RWPE2 (cell line): Measurements from ENCODE around the gene SNX20.

Source experiments
- ATAC-seq: fragments of 200-7000 bp; cut with Tn5 transposase; 3 replicates; pipeline ENCODE4 v1.9.1; 2021; ENCODE audit warnings: low read depth
- DNase-seq: peaks from one replicate; pipeline ENCODE4 v3.0.0-alpha.2; 2020; ENCODE audit warnings: low spot score
- H3K27ac ChIP-seq: fragments of 450-650 bp; 2 replicates; pipeline ENCODE4 v1.5.1; 2017; ENCODE audit warnings: mild to moderate bottlenecking; ENCODE audit not compliant: poor library complexity, severe bottlenecking
- H3K27me3 ChIP-seq: fragments of 250-450 bp; sonication (Bioruptor Pico); 2 replicates; pipeline ENCODE4 v1.5.1; 2021; ENCODE audit warnings: mild to moderate bottlenecking, moderate library complexity; ENCODE audit not compliant: insufficient read depth, poor library complexity, severe bottlenecking
- H3K36me3 ChIP-seq: fragments of 250-450 bp; sonication (Bioruptor Pico); 2 replicates; pipeline ENCODE4 v1.5.1; 2020; ENCODE audit warnings: low read depth, mild to moderate bottlenecking, moderate library complexity
- H3K4me1 ChIP-seq: fragments of 250-450 bp; sonication (Bioruptor Pico); 2 replicates; pipeline ENCODE4 v1.5.1; 2021; ENCODE audit warnings: mild to moderate bottlenecking, moderate library complexity; ENCODE audit not compliant: insufficient read depth, poor library complexity, severe bottlenecking
- H3K4me3 ChIP-seq: fragments of 250-450 bp; sonication (Bioruptor Pico); 2 replicates; pipeline ENCODE4 v1.5.1; 2021; ENCODE audit warnings: mild to moderate bottlenecking, moderate library complexity; ENCODE audit not compliant: severe bottlenecking
- H3K9me3 ChIP-seq: fragments of 250-450 bp; sonication (Bioruptor Pico); 2 replicates; pipeline ENCODE4 v1.5.1; 2021; ENCODE audit warnings: mild to moderate bottlenecking, moderate library complexity; ENCODE audit not compliant: severe bottlenecking
- TF ChIP-seq, protein P1 (sequence below): fragments of 450-650 bp; IDR thresholded peaks from one replicate; pipeline ENCODE4 v1.5.1; 2017; ENCODE audit warnings: mild to moderate bottlenecking, moderate library complexity; ENCODE audit not compliant: poor library complexity, severe bottlenecking

The SNX20 gene

DNA sequence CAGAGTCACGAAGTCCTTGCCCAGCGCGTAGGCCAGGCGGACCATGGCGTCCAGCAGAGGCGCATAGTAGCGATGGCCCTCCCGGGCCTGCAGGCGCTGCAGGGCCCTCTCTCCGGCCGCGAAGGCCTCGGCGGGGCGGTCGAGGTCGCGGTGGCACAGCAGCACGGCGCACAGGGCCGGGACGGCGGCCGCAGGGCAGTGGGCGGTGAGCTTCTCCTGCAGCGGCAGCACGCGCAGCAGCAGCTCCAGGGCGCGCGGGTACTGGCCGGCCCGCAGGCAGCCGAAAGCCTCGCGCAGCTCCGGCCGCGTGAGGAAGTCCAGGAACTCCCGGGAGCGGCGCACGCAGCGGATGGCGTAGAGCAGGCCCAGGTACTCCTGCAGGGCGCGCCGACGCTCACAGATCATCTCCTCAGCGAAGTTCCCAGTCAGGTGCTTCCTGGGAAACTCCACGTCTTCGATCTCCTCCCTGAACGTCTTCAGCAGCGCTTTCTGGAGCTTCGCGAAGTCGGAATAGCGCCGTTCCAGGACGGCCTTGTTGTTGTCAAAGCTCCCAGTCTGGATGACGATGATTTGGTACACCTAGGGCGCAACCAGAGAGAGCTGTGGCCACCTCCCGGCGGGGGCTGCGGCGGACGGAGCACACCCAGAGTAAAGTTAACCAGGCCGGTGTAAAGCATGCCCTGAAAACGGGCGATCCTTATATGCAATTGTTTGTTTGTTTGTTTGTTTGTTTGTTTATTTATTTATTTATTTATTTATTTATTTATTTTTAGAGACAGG, 7.4 kb downstream of the SNX20 start:
- no peaks in the 10 kb centered on the region for H3K36me3 ChIP-seq
- ATAC-seq (no peak), DNase-seq (no peak)
- H3K27me3 ChIP-seq: no peaks in the 10 kb centered on the region
- peaks cover 7% of the 10 kb centered on the region for H3K9me3 ChIP-seq
- TF ChIP-seq, protein P1, sequence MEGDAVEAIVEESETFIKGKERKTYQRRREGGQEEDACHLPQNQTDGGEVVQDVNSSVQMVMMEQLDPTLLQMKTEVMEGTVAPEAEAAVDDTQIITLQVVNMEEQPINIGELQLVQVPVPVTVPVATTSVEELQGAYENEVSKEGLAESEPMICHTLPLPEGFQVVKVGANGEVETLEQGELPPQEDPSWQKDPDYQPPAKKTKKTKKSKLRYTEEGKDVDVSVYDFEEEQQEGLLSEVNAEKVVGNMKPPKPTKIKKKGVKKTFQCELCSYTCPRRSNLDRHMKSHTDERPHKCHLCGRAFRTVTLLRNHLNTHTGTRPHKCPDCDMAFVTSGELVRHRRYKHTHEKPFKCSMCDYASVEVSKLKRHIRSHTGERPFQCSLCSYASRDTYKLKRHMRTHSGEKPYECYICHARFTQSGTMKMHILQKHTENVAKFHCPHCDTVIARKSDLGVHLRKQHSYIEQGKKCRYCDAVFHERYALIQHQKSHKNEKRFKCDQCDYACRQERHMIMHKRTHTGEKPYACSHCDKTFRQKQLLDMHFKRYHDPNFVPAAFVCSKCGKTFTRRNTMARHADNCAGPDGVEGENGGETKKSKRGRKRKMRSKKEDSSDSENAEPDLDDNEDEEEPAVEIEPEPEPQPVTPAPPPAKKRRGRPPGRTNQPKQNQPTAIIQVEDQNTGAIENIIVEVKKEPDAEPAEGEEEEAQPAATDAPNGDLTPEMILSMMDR: no peak
- H3K27ac ChIP-seq: no peak overlapping the region
- no peak overlapping the region for H3K4me3 ChIP-seq
- H3K4me1 ChIP-seq: no peaks in the 10 kb centered on the region

DNA sequence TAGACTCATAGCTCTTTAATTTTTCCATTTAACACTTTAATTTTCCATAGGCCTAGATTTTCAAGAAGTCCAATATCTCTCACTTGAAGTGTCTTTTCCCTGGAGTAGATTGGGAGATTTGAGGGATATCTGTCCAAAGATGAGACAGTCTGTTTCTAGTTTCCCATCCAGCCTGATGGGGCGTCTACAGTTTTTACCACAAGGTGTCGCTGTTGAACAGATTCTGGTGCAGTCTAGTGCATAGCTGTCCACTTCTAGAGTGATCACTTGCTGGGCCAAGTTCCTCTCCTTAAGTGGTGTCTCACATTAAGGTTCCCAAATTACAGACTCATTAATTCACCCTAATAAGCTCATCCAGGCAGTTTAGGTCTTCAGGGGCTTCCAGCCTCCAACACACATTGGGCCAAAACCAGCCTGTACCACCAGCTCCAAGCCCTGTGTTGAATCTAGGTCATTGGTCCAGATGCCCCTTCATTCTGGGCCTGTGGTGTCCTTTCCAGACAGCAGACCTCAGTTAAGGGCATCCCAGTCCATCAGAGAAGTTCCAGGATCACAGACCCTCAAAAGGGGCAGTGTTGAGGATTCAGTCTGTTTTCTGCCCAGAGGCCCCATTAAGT, 9.4 kb downstream of the SNX20 start:
- no peak for ATAC-seq

DNA sequence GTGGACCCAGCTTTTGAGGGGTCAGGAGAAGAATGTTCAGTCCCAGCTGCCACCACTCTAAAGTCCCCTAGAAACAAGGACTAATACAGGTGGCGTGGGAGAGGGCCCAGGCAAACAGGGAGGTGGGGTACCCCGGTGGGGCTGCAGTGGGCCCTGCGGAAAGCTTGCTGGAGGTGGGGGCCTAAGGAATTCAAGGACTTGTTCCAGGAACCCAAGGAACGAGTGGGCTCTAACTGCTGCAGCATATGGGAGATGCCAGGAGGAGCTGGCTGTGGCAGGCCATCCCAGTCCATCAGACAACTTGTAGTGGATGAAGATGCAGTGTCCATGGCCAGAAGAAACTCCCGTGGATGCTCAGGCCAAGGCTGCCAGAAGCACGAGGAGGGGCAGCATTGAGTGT, 10.6 kb downstream of the SNX20 start:
- Histone ChIP-seq H3K4me1 (no peaks in the 10 kb centered on the region), H3K36me3 (no peaks in the 10 kb centered on the region), H3K4me3 (no peak overlapping the region), H3K9me3 (peaks cover 7% of the 10 kb centered on the region), H3K27ac (no peak overlapping the region), H3K27me3 (no peaks in the 10 kb centered on the region)
- no peak for DNase-seq
- ATAC-seq: no peak
- TF ChIP-seq, protein P1: no peak

More for the DNA sequence above, 9.4 kb downstream of the SNX20 start:
- TF ChIP-seq, protein P1: peak; percentile 31
- H3K27ac ChIP-seq: no peak overlapping the region
- no peaks in the 10 kb centered on the region for H3K4me1 ChIP-seq
- no peaks in the 10 kb centered on the region for H3K27me3 ChIP-seq
- no peaks in the 10 kb centered on the region for H3K36me3 ChIP-seq
- DNase-seq: no peak
- no peak overlapping the region for H3K4me3 ChIP-seq
- H3K9me3 ChIP-seq: peaks cover 7% of the 10 kb centered on the region

DNA sequence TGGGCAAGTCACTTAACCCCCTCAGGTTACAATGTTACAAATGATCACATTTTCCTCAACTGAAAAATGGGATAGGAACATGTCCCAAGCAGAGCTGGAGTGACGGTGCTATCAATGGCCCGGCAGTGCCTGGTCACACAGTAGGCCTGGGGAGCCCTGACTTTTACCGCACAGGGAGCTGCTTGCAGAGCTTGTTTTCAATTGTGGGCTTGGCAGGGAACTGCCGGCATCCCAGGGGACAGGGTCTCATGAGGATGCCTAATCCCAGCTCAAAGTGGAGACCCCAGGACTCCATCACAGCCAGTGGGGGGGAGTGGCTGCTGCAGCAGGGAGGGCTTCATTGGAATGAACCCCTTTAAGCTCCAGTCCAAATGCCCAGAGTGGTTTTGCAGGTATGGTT, 11.4 kb downstream of the SNX20 start:
- Histone ChIP-seq H3K27me3 (no peaks in the 10 kb centered on the region), H3K27ac (no peak overlapping the region)
- no peak for ATAC-seq

More for the DNA sequence above, 11.4 kb downstream of the SNX20 start:
- peaks cover 7% of the 10 kb centered on the region for H3K9me3 ChIP-seq
- H3K4me3 ChIP-seq: no peak overlapping the region
- H3K4me1 ChIP-seq: no peaks in the 10 kb centered on the region
- no peak for DNase-seq
- no peaks in the 10 kb centered on the region for H3K36me3 ChIP-seq
- TF ChIP-seq, protein P1: no peak
